Muscle layer of duodenum (tissue), 2 donors: ENCODE data around the gene FARS2.
"Not testable (repeated sequence)": the region's sequence is repeated elsewhere in the genome, so short reads cannot be mapped to it uniquely, and the experiment has no call there.

ENCODE experiments used
- H3K27ac ChIP-seq: one replicate; pipeline ENCODE4 v1.7.0; 2013; ENCODE audit warnings: mild to moderate bottlenecking, low read length
- H3K27me3 ChIP-seq: one replicate; pipeline ENCODE4 v1.7.0; 2013; ENCODE audit warnings: low read depth, mild to moderate bottlenecking, control low read depth, low read length
- H3K36me3 ChIP-seq, 2 donors: one replicate each; pipeline ENCODE4 v1.7.0; 2013; ENCODE audit warnings: low read length in 2 of 2, control low read depth in 1 of 2, mild to moderate bottlenecking in 1 of 2; ENCODE audit not compliant: insufficient read depth in 2 of 2, control insufficient read depth in 1 of 2
- H3K4me1 ChIP-seq, 2 donors: one replicate each; pipeline ENCODE4 v1.7.0; 2013; ENCODE audit warnings: low read length in 2 of 2, mild to moderate bottlenecking in 2 of 2, control low read depth in 1 of 2, moderate library complexity in 1 of 2; ENCODE audit not compliant: insufficient read depth in 2 of 2, control insufficient read depth in 1 of 2
- H3K4me3 ChIP-seq, 2 donors: one replicate each; pipeline ENCODE4 v1.7.0; 2013; ENCODE audit warnings: low read length in 2 of 2, low read depth in 1 of 2, mild to moderate bottlenecking in 1 of 2
- H3K9me3 ChIP-seq, 2 donors: one replicate each; pipeline ENCODE4 v1.7.0; 2013; ENCODE audit warnings: low read length in 2 of 2, control low read depth in 1 of 2, mild to moderate bottlenecking in 1 of 2; ENCODE audit not compliant: control insufficient read depth in 1 of 2
- donor health status: healthy.

Gene FARS2

DNA sequence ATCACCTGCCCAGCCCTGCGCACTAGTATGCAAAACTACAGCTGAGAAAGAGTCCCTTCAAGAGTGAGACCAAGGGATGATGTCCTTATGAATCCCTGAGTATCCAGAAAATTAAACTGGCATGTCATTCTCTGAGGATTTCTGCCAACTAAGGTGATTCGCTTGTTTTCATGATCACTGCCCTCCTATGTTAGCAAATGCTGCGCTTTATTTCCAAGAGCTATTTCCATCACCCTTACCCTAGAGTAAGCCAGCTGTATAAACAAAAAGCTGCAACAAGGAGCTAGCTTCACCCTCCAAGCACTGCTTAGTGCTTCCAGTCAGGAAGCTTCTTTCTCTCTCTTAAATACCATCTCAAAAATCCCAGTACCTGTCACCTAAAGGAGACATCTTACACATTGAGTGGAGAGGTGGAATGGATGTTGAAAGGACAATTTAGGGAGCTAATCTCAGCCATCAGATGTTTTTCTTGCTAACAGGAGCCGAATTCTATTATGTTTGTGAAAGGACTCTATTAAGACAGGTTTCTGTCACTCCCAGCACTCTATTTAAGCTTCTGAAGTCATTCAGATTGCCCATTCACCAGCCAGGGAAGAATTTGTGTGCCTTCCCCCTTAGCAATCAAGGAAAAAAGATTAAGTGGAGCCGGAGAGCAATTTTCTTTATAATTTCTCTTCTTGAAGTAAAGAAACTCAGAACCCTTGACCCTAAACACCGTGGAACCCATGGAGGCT, 423.2 kb downstream of the FARS2 start:
- Histone ChIP-seq H3K9me3 (no peaks in the 10 kb centered on the region), H3K4me3 (no peak overlapping the region), H3K4me1 (no peaks in the 10 kb centered on the region), H3K36me3 (no peaks in the 10 kb centered on the region), H3K27me3 (no peaks in the 10 kb centered on the region), H3K27ac (no peak overlapping the region)

DNA sequence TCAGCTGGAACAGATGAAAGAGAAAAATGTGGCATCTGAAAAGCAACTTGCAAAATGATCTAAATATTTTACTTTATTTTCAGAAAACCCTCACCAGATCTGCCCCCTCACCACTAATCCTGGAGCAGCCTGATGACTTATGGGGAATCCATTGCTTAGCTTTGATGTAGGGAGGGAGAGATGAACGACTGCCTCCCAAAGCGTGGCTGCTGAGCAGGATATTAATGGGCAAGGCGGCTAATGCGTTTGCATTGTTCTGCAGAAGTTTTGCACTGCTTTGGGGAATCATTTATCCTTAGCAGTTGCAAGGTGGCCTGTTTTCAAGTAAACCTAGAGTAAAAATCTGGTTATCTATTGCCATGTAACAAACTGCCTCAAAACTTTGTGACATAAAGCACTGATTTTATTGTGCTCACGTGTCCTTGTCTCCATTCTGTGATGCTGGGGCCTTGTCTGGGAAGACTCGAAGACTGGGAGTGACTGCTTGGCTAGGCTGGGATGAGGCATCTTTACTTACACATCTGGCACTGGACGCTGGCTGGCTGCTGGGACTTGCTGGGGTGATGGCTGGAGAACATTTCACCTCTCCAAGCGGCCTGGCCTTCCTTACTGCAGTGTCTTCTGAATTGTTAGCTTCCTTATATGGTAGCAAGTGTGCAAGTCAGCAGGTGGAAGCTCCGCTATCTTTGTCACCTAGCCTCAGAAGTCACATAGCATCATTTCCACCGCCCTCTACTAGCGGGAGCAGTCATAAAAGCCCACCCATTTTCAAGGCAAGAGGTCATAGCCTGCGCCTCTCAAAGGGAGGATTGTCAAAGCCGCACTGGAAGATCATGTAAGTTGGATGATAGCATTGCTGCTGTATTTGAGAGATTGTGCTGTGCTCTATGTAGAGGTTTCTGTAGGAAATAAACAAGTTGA, 432.2 kb downstream of the FARS2 start:
- no peaks in the 10 kb centered on the region for H3K9me3 ChIP-seq
- H3K4me1 ChIP-seq: no peaks in the 10 kb centered on the region
- H3K4me3 ChIP-seq: no peak overlapping the region
- H3K27ac ChIP-seq: no peak overlapping the region
- H3K27me3 ChIP-seq: no peaks in the 10 kb centered on the region
- no peaks in the 10 kb centered on the region for H3K36me3 ChIP-seq

DNA sequence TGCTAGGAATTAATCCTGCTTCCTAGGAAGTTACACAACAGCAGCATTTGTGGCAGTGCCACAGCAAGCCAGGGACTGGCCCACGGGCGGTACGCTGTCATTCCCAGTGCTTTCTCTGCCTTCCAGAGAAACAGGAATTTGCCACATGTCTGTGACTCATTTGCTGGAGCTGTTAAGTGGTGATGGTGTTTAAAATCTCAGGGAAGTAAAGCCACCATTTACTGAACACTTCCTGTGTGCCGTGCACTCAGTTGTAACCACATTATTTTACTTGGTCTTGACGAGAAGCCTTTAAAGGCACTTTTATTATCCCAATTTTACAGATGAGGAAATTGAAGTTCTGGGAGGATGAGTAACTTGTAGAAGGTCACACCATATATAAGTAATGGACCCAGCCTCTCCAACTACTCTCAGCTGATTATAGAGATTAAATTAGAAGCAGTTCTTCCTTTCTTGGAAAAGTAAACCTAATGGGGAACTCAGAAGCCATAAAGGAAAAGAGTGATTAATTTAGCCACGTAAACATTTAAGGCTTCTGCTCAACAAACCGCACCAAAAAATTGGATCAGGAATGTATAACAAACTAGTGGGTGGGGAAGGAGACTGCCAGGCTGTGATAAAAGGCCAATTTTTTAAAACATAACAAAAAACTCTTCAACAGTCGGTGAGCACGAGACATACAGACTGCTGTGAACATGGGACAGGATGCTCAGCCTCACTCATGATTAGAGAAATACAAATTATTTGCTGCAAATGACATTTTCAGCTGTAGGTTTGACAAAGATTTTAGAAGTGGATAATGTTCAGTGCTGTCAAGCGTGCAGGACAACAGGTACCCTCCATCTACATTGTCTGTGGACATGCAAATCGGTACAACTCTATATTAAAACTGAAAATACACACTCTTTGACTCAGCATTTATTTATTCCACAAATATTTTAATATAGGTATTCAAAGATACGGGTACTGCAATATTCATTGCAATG, 434.2 kb downstream of the FARS2 start:
- Histone ChIP-seq H3K4me3 (no peak overlapping the region), H3K27ac (no peak overlapping the region), H3K4me1 (no peaks in the 10 kb centered on the region), H3K36me3 (no peaks in the 10 kb centered on the region), H3K27me3 (no peaks in the 10 kb centered on the region), H3K9me3 (no peaks in the 10 kb centered on the region)

DNA sequence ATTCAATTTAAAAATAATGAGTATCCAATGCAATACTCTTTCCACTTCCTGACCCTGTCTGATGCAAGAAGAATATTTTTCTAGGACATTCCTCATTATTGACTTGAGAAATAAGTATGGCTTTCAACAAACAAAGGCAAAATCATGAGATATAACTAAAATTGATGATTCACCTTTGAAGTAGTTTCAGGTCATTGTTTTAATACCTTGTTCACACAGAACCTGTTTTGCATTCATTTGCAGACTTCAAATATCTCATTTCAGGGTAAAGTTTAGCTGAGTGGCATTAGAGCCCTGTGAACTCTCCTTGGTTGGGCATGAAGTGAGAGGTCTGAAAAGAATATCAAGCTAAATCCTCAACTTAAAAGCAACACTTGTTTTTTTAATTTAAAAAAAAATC, 436.2 kb downstream of the FARS2 start:
- Histone ChIP-seq H3K9me3 (no peaks in the 10 kb centered on the region), H3K36me3 (no peaks in the 10 kb centered on the region), H3K4me3 (no peak overlapping the region), H3K27ac (no peak overlapping the region), H3K4me1 (no peaks in the 10 kb centered on the region), H3K27me3 (no peaks in the 10 kb centered on the region)

DNA sequence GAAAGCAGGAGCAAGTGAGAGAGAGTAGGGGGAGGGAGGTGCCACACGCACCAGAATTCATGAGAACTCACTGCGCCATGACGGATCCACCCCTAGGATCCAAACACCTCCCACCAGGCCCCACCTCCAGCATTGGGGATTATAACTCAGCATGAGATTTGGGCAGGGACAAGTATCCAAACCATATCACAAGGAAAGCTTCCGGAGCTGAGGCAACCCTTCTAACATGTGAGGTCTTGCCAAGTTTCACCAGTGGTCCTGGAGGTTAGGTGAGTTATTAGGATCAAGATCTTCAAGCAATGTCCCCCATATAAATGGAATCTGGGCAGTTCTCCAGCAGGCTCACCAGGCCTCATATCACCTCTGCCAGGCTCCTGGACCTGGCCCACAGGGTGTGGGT, 437.0 kb downstream of the FARS2 start:
- no peaks in the 10 kb centered on the region for H3K27me3 ChIP-seq
- no peak overlapping the region for H3K4me3 ChIP-seq
- no peak overlapping the region for H3K27ac ChIP-seq
- H3K9me3 ChIP-seq: no peaks in the 10 kb centered on the region
- no peaks in the 10 kb centered on the region for H3K36me3 ChIP-seq
- no peaks in the 10 kb centered on the region for H3K4me1 ChIP-seq

DNA sequence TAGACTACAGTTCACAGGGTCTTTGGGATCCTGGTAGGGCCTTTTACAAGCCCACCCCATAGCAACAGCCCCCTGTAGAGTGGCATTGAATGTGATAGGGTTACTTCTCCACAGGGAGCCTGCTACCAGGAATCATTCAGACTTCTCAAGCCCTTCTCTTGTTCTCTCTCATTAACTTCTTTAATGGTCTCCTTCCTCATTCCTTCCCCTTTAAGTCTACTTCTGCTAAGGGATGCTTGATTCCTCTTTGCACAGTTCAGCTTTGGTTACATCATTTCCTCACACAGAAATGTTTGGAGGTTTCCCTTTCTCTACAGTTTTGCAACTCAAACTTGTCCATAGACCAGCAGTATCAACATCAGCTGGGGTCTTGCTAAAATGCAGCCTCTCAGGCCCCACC, 437.8 kb downstream of the FARS2 start:
- not testable (repeated sequence) for H3K4me1 ChIP-seq, H3K27me3 ChIP-seq, H3K36me3 ChIP-seq, H3K4me3 ChIP-seq, H3K9me3 ChIP-seq, H3K27ac ChIP-seq

DNA sequence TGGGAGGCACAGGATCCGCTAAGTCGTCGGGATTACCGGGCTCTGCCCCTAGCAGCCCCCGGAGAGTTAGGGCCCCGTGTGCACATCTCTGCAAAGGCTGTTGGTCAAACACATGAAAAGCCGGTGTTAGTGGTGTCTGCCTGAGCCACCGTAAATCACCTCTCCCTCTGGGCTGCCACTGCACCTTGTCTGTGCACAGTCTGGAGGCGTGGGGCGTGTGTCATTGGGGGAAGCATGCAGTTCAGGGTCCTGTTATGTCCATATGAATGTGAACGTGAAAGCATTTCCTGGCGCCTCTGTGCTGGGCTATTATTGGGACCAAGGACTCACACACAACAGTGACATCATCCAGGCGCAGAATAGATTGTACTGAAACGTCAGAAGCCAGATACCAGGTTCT, 439.9 kb downstream of the FARS2 start:
- Histone ChIP-seq H3K27me3 (no peaks in the 10 kb centered on the region), H3K27ac (no peak overlapping the region), H3K4me1 (no peaks in the 10 kb centered on the region), H3K36me3 (no peaks in the 10 kb centered on the region), H3K9me3 (no peaks in the 10 kb centered on the region), H3K4me3 (no peak overlapping the region)

DNA sequence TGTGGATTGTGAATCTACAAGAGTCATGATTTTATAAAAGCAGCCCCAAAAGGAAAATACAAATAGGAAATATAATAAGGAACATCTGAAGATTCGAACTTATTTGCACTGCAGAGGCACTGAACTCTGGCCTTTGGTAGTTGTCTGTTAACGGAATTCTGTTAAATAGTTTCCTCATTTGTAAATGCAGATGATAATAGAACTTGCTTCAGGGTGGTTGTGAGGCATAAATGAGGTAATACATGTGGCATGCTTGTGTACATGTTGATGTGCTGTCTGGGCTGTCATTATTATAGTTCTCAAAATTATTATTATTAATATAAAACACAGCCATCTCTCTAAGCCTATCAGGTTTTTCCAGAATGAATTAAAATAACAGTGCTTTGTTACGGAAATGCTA, 443.4 kb downstream of the FARS2 start:
- Histone ChIP-seq H3K36me3 (no peaks in the 10 kb centered on the region), H3K27me3 (no peaks in the 10 kb centered on the region), H3K27ac (no peak overlapping the region), H3K4me1 (no peaks in the 10 kb centered on the region), H3K4me3 (no peak overlapping the region), H3K9me3 (no peaks in the 10 kb centered on the region)

DNA sequence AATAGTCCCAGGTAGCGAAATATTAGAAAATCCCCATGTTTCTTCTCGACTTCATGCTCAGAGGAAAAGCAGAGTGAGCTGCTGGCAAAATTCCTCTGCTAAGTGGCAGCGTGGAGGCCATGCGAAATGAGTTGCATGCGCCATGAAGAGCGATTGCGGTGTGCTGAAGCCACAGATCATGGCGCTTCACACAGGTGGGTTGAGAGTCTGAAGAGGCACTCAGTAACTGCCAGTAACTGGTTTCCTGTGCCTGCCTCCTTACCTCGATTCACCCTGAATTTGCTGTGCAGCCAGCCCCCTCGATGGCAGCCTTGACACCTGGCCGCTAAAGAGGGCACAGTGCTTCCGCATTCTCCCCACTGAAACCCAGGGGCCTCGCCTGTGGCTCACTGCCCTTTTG, 443.9 kb downstream of the FARS2 start:
- Histone ChIP-seq H3K36me3 (no peaks in the 10 kb centered on the region), H3K4me3 (no peak overlapping the region), H3K27ac (no peak overlapping the region), H3K27me3 (no peaks in the 10 kb centered on the region), H3K4me1 (no peaks in the 10 kb centered on the region), H3K9me3 (no peaks in the 10 kb centered on the region)

DNA sequence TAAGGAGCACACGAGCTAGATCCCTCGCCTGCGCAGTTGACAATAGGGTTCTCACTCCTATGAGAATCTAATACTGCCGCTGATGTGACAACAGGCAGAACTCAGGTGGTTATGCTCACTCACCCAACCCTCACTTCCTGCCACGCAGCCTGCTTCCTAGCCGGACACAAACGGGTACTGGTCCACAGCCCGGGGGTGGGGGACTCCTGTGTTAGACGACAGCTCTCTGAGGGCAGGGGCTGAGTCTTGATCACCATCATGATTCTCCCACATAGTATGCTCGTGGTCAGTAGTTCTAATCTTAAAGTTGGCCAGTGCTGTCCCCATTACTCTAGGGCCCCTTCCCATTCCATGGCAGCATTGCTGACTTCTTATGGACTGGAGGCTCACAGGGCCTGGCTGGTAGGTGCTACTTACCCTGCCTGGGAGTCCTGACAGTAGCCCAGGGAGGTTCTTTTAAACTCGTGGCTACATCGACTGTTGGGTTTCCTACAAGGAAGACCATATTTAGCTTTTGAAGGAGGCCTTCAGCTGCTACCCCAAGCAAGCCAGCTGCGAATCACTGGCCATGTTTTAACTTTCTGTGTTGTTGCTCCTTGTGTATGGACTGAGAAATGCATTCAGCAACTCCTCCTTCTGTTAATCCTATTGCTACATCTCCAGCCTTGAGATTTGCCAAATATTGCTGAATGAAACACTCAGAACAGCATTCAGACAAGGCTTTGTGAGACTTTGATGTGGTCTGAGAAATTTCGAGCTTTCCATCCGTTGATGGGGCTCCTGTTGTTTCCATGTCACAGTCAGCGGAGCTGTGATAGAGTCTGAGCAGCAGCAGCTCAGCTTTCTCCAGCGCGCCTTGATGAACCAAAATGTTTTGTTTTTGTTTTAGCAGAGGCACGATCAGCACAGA, 445.1 kb downstream of the FARS2 start:
- Histone ChIP-seq H3K27ac (no peak overlapping the region), H3K4me3 (no peak overlapping the region), H3K36me3 (no peaks in the 10 kb centered on the region), H3K27me3 (no peaks in the 10 kb centered on the region), H3K4me1 (no peaks in the 10 kb centered on the region), H3K9me3 (no peaks in the 10 kb centered on the region)
